Psoas muscle (tissue), 8 donors: ENCODE data around the gene SNX24. TPM values are rescaled to one million over a fixed set of nuclear protein-coding genes. Genes with fewer than 3 reads are reported as not detected.

ENCODE experiments used
- ATAC-seq, 4 donors: fragments of 200-7000 bp; cut with Tn5 transposase; one replicate each; pipeline ENCODE4 v1.9.1; 2020; ENCODE audit warnings: moderate library complexity in 3 of 4, mild to moderate bottlenecking in 2 of 4
- DNase-seq, 2 donors: peaks; one replicate each; pipeline ENCODE4 v3.0.0-alpha.2; 2020
- H3K27ac ChIP-seq: fragments of 200-600 bp; one replicate; pipeline ENCODE4 v1.8.0; 2022
- H3K27me3 ChIP-seq, 3 donors: fragments of 200-600 bp in 1 of 3; one replicate each; pipeline versions ENCODE4 v1.6.1 to v1.8.0; 2013 to 2022; ENCODE audit warnings: low read length in 2 of 3, mild to moderate bottlenecking in 2 of 3, moderate library complexity in 1 of 3; ENCODE audit not compliant: insufficient read depth in 3 of 3
- H3K36me3 ChIP-seq, 2 donors: fragments of 200-600 bp in 1 of 2; one replicate each; pipeline versions ENCODE4 v1.6.1 to v1.8.0; 2013 to 2022; ENCODE audit warnings: low read depth in 1 of 2, mild to moderate bottlenecking in 1 of 2, moderate library complexity in 1 of 2; ENCODE audit not compliant: insufficient read depth in 1 of 2
- H3K4me1 ChIP-seq: fragments of 200-600 bp; one replicate; pipeline ENCODE4 v1.8.0; 2022
- H3K4me3 ChIP-seq: fragments of 200-600 bp; one replicate; pipeline ENCODE4 v1.8.0; 2022; ENCODE audit warnings: mild to moderate bottlenecking
- H3K9me3 ChIP-seq: fragments of 200-600 bp; one replicate; pipeline ENCODE4 v1.8.0; 2022
- CTCF ChIP-seq: fragments of 200-600 bp; IDR thresholded peaks from one replicate; pipeline ENCODE4 v1.8.0; 2022; ENCODE audit warnings: antibody characterized with exemption
- WGBS, 3 donors: extraction: QIAGEN DNeasy Blood & Tissue Kit; methylation state at CpG; one replicate each; pipeline versions ENCODE4 v1.1.6 to v1.1.7; 2013; 5-methylcytosine and 5-hydroxymethylcytosine counted together
- intact Hi-C, 2 donors: fragments of 100-400 bp; cut with DNase I; formaldehyde crosslinking; loops; one replicate each; pipeline versions ENCODE4 v1.11.0 to v1.14.2; 2022
- polyA plus RNA-seq, 3 donors: library from polyadenylated mRNA; stranded (reverse); fragments of 200-250 nt; gene quantifications; one replicate each; pipeline ENCODE4 v1.2.3, GENCODE V29; 2013
- total RNA-seq, 4 donors: library from RNA; stranded (reverse); fragmentation: NEBNext Ultra II Directional in 2 of 4; extraction: Animal tissue kit (Norgen Biotek cat#: 25700) in 2 of 4; gene quantifications; one replicate each; pipeline versions ENCODE4 v1.2.1 to v1.2.4, GENCODE V29; 2021 to 2023
- donor health status: healthy with polysubstance abuse.
- donor health status: DM: no; HTN: no; CAD: no; lungs with moderate emphysema.
- donor health status: Bipolar disorder and iron deficiency.
- donor health status: healthy.
- donor health status: DM: yes; HTN: yes; CAD: no.
- donor health status: DM: no; HTN: no; CAD: no.
- donor health status: DM: no; HTN: no; CAD: no.
- donor health status: DM: yes; HTN: yes; CAD: no.

SNX24 gene
- total and polyA plus RNA-seq, 7 donors = 7.5 to 11.9 (median 10.0) TPM

GRCh38 chr5:122985006-122985700 lies 139.7 kb downstream of the SNX24 start:
- no peaks in the 10 kb centered on the region for H3K4me1 ChIP-seq
- H3K27me3 ChIP-seq = no peaks in the 10 kb centered on the region
- DNase-seq (no peak), ATAC-seq (no peak)
- 86 to 96% (median 94%) methylated on average over 4 of the region's 4 CpGs for WGBS, 3 donors
- no peak overlapping the region for H3K27ac ChIP-seq
- H3K36me3 ChIP-seq = no peaks in the 10 kb centered on the region
- no peaks in the 10 kb centered on the region for H3K9me3 ChIP-seq
- intact Hi-C loops = no loop called here
- no peak overlapping the region for H3K4me3 ChIP-seq
- no peak for TF ChIP-seq CTCF

- ATAC-seq (no peak), DNase-seq (no peak)
- WGBS, 3 donors = 91 to 96% (median 96%) methylated on average over 2 of the region's 2 CpGs
- H3K4me1 ChIP-seq = no peaks in the 10 kb centered on the region
- H3K27ac ChIP-seq = no peak overlapping the region
- TF ChIP-seq CTCF = no peak
- no peaks in the 10 kb centered on the region for H3K36me3 ChIP-seq
- H3K27me3 ChIP-seq = no peaks in the 10 kb centered on the region
- no peak overlapping the region for H3K4me3 ChIP-seq
- intact Hi-C loops = no loop called here
- H3K9me3 ChIP-seq = no peaks in the 10 kb centered on the region
Observed at GRCh38 chr5:122985954-122986721, 140.7 kb downstream of the SNX24 start.

- 34 to 62% (median 45%) methylated on average over 3 of the region's 3 CpGs for whole genome bisulfite sequencing, 3 donors
Observed at GRCh38 chr5:122996091-122996490, 150.7 kb downstream of the SNX24 start.

GRCh38 chr5:122997294-122997693 lies 151.9 kb downstream of the SNX24 start:
- no peaks in the 10 kb centered on the region for H3K27me3 ChIP-seq
- WGBS, 3 donors = 68 to 78% (median 68%) methylated on average over 7 of the region's 7 CpGs

More at GRCh38 chr5:122996091-122996490, 150.7 kb downstream of the SNX24 start:
- Histone ChIP-seq H3K27ac (no peak overlapping the region), H3K4me1 (no peaks in the 10 kb centered on the region), H3K27me3 (no peaks in the 10 kb centered on the region), H3K4me3 (no peak overlapping the region), H3K9me3 (no peaks in the 10 kb centered on the region), H3K36me3 (no peaks in the 10 kb centered on the region)
- intact Hi-C loops = no loop called here
- no peak for DNase-seq
- TF ChIP-seq CTCF = no peak
- ATAC-seq = no peak

More at GRCh38 chr5:122997294-122997693, 151.9 kb downstream of the SNX24 start:
- Histone ChIP-seq H3K36me3 (no peaks in the 10 kb centered on the region), H3K27ac (no peak overlapping the region), H3K9me3 (no peaks in the 10 kb centered on the region), H3K4me3 (no peak overlapping the region), H3K4me1 (no peaks in the 10 kb centered on the region)
- no peak for DNase-seq
- ATAC-seq = no peak
- TF ChIP-seq CTCF = no peak
- intact Hi-C loops = no loop called here
